GM19452 (cell line): ENCODE measurements around the gene SPNS2.

Experiments
- ATAC-seq: cut with Tn5 transposase; IDR thresholded peaks from one replicate; pipeline ENCODE4 v1.9.1; 2021; ENCODE audit not compliant: unreplicated experiment

The SPNS2 gene

GRCh38 chr17:4548061-4548461 is 49.4 kb downstream of the SPNS2 start:
- ATAC-seq: no peak

- no peak for ATAC-seq
Observed at GRCh38 chr17:4548721-4549531, 50.2 kb downstream of the SPNS2 start.

- no peak for ATAC-seq
Observed at GRCh38 chr17:4549781-4550533, 51.3 kb downstream of the SPNS2 start.

GRCh38 chr17:4550534-4551039 is 51.9 kb downstream of the SPNS2 start:
- ATAC-seq: no peak

GRCh38 chr17:4551141-4551540 is 52.5 kb downstream of the SPNS2 start:
- ATAC-seq: no peak

- no peak for ATAC-seq
Observed at GRCh38 chr17:4551796-4552525, 53.3 kb downstream of the SPNS2 start.

- no peak for ATAC-seq
Observed at GRCh38 chr17:4553669-4554068, 55.0 kb downstream of the SPNS2 start.

- ATAC-seq: no peak
Observed at GRCh38 chr17:4554441-4554996, 55.8 kb downstream of the SPNS2 start.

GRCh38 chr17:4554997-4555799 is 56.5 kb downstream of the SPNS2 start, which contains the start of gene MYBBP1A:
Gene MYBBP1A (minus strand): TSS chr17:4555384. CDS start chr17:4555324, 60 bp downstream.
- ATAC-seq: peak; percentile 87

GRCh38 chr17:4555873-4556759 is 57.4 kb downstream of the SPNS2 start:
- no peak for ATAC-seq

- no peak for ATAC-seq
Observed at GRCh38 chr17:4556996-4557395, 58.3 kb downstream of the SPNS2 start.

- no peak for ATAC-seq
Observed at GRCh38 chr17:4557626-4558346, 59.1 kb downstream of the SPNS2 start.

- ATAC-seq: no peak
Observed at GRCh38 chr17:4558347-4558971, 59.8 kb downstream of the SPNS2 start.

GRCh38 chr17:4559139-4559791 is 60.6 kb downstream of the SPNS2 start:
- ATAC-seq: no peak

GRCh38 chr17:4559966-4560365 is 61.3 kb downstream of the SPNS2 start:
- no peak for ATAC-seq

GRCh38 chr17:4560421-4560820 is 61.7 kb downstream of the SPNS2 start, which contains the start of gene GGT6:
Gene GGT6 (minus strand): TSS chr17:4560577. CDS start chr17:4560521, 56 bp downstream.
- no peak for ATAC-seq

GRCh38 chr17:4560837-4561256 is 62.2 kb downstream of the SPNS2 start:
- no peak for ATAC-seq
